Right cardiac atrium (tissue), 5 donors: ENCODE results near the gene APPBP2. TPM values are rescaled to one million over a fixed set of nuclear protein-coding genes. Genes with fewer than 3 reads are reported as not detected.
"Not testable (repeated sequence)": the region's sequence is repeated elsewhere in the genome, so short reads cannot be mapped to it uniquely, and the experiment has no call there.

Experiments
- ATAC-seq, 2 donors: fragments of 200-7000 bp; cut with Tn5 transposase; one replicate each; pipeline versions ENCODE4 v1.8.0 to v1.9.1; 2020; ENCODE audit warnings: moderate library complexity in 2 of 2, mild to moderate bottlenecking in 1 of 2
- DNase-seq, 3 donors: peaks; one replicate each; pipeline ENCODE4 v3.0.0-alpha.2; 2020
- H3K27ac ChIP-seq: one replicate; pipeline ENCODE4 v1.5.1; 2013; ENCODE audit warnings: mild to moderate bottlenecking, low read length, control low read depth, moderate library complexity
- H3K27me3 ChIP-seq: one replicate; pipeline ENCODE4 v1.6.1; 2013; ENCODE audit not compliant: control insufficient read depth, insufficient read depth
- H3K4me1 ChIP-seq: one replicate; pipeline ENCODE4 v1.6.1; 2013; ENCODE audit warnings: low read length; ENCODE audit not compliant: control insufficient read depth, insufficient read depth
- H3K4me3 ChIP-seq: one replicate; pipeline ENCODE4 v1.5.1; 2013; ENCODE audit warnings: low read length, control low read depth
- H3K9me3 ChIP-seq: one replicate; pipeline ENCODE4 v1.6.1; 2013; ENCODE audit warnings: low read length; ENCODE audit not compliant: control insufficient read depth
- WGBS: extraction: QIAGEN DNeasy Blood & Tissue Kit; methylation state at CpG from one replicate; pipeline ENCODE4 v1.1.7; 2013; 5-methylcytosine and 5-hydroxymethylcytosine counted together
- intact Hi-C, 4 donors: fragments of 100-400 bp; cut with DNase I; formaldehyde crosslinking; loops; one replicate each; pipeline versions ENCODE4 v1.11.0 to v1.14.0; 2022 to 2023
- polyA plus RNA-seq: library from polyadenylated mRNA; stranded (reverse); fragments of 200-250 nt; gene quantifications from one replicate; pipeline ENCODE4 v1.2.3, GENCODE V29; 2013
- total RNA-seq, 4 donors: library from RNA; stranded (reverse); fragmentation: NEBNext Ultra II Directional; extraction: Animal tissue kit (Norgen Biotek cat#: 25700); gene quantifications; one replicate each; pipeline ENCODE4 v1.2.1, GENCODE V29; 2021
- donor health status: healthy with polysubstance abuse.
- donor health status: DM: no; HTN: yes; CAD: no.
- donor health status: DM: no; HTN: no; CAD: no.
- donor health status: DM: no; HTN: yes; CAD: no; lungs with severe emphysema.
- donor health status: DM: yes; HTN: yes; CAD: no.

APPBP2 gene
- total and polyA plus RNA-seq, 5 donors = 5.3 to 28.2 (median 23.9) TPM

- no peak for DNase-seq
- no peaks in the 10 kb centered on the region for H3K27me3 ChIP-seq
- no peak overlapping the region for H3K4me3 ChIP-seq
- no peaks in the 10 kb centered on the region for H3K4me1 ChIP-seq
- ATAC-seq = no peak
- 94% methylated on average over 4 of the region's 4 CpGs for WGBS
- intact Hi-C loops = no loop called here
- H3K27ac ChIP-seq = no peak overlapping the region
- no peaks in the 10 kb centered on the region for H3K9me3 ChIP-seq
Measured at GRCh38 chr17:60555786-60556185, 29.7 kb upstream of the APPBP2 start.

- Histone ChIP-seq H3K9me3 (no peaks in the 10 kb centered on the region), H3K27ac (no peak overlapping the region), H3K4me3 (no peak overlapping the region), H3K4me1 (no peaks in the 10 kb centered on the region), H3K27me3 (no peaks in the 10 kb centered on the region)
- DNase-seq (peak in 2 of 3 donors; percentile 26 to 56), ATAC-seq (peak in 1 of 2 donors; percentile 37)
- WGBS = 80% methylated on average over 2 of the region's 2 CpGs
- intact Hi-C loops = no loop called here
Measured at GRCh38 chr17:60554377-60554788, 28.3 kb upstream of the APPBP2 start.

- intact Hi-C loops, H3K4me3 ChIP-seq, H3K27ac ChIP-seq, DNase-seq, H3K4me1 ChIP-seq, H3K9me3 ChIP-seq, H3K27me3 ChIP-seq, ATAC-seq: not testable (repeated sequence)
- WGBS = 91% methylated on average over 5 of the region's 13 CpGs
Measured at GRCh38 chr17:60552255-60552654, 26.2 kb upstream of the APPBP2 start.

GRCh38 chr17:60548990-60549389 is 22.9 kb upstream of the APPBP2 start:
- WGBS = 86% methylated on average over 3 of the region's 3 CpGs
- no peak for DNase-seq
- no peak overlapping the region for H3K4me3 ChIP-seq
- no peaks in the 10 kb centered on the region for H3K9me3 ChIP-seq
- H3K4me1 ChIP-seq = no peaks in the 10 kb centered on the region
- intact Hi-C loops = no loop called here
- ATAC-seq = no peak
- H3K27me3 ChIP-seq = no peaks in the 10 kb centered on the region
- no peak overlapping the region for H3K27ac ChIP-seq

- 92% methylated on average over 9 of the region's 9 CpGs for WGBS
- H3K9me3 ChIP-seq = no peaks in the 10 kb centered on the region
- DNase-seq = no peak
- H3K4me1 ChIP-seq = no peaks in the 10 kb centered on the region
- intact Hi-C loops = no loop called here
- H3K27me3 ChIP-seq = no peaks in the 10 kb centered on the region
- no peak for ATAC-seq
- H3K4me3 ChIP-seq = no peak overlapping the region
- no peak overlapping the region for H3K27ac ChIP-seq
Measured at GRCh38 chr17:60545465-60546191, 19.6 kb upstream of the APPBP2 start.

GRCh38 chr17:60542071-60542470 is 16.0 kb upstream of the APPBP2 start:
- Histone ChIP-seq H3K4me3 (no peak overlapping the region), H3K9me3 (no peaks in the 10 kb centered on the region), H3K4me1 (no peaks in the 10 kb centered on the region), H3K27me3 (no peaks in the 10 kb centered on the region), H3K27ac (no peak overlapping the region)
- ATAC-seq = no peak
- no peak for DNase-seq
- 77% methylated on average over 4 of the region's 4 CpGs for WGBS
- intact Hi-C loops = no loop called here

GRCh38 chr17:60540460-60540859 is 14.4 kb upstream of the APPBP2 start:
- no peaks in the 10 kb centered on the region for H3K4me1 ChIP-seq
- ATAC-seq = no peak
- H3K27me3 ChIP-seq = no peaks in the 10 kb centered on the region
- no peak for DNase-seq
- no peak overlapping the region for H3K27ac ChIP-seq
- no peaks in the 10 kb centered on the region for H3K9me3 ChIP-seq
- H3K4me3 ChIP-seq = no peak overlapping the region
- WGBS = 97% methylated on average over 1 of the region's 1 CpG
- intact Hi-C loops = no loop called here

GRCh38 chr17:60539807-60540206 is 13.8 kb upstream of the APPBP2 start:
- ATAC-seq = no peak
- no peaks in the 10 kb centered on the region for H3K9me3 ChIP-seq
- no peaks in the 10 kb centered on the region for H3K27me3 ChIP-seq
- DNase-seq = no peak
- no peaks in the 10 kb centered on the region for H3K4me1 ChIP-seq
- no peak overlapping the region for H3K4me3 ChIP-seq
- intact Hi-C loops = no loop called here
- no peak overlapping the region for H3K27ac ChIP-seq
- 88% methylated on average over 2 of the region's 2 CpGs for WGBS

- Histone ChIP-seq H3K27me3 (no peaks in the 10 kb centered on the region), H3K4me1 (no peaks in the 10 kb centered on the region), H3K27ac (no peak overlapping the region), H3K4me3 (no peak overlapping the region), H3K9me3 (no peaks in the 10 kb centered on the region)
- ATAC-seq = no peak
- intact Hi-C loops = no loop called here
- no peak for DNase-seq
- WGBS = 92% methylated on average over 9 of the region's 9 CpGs
Measured at GRCh38 chr17:60538726-60539125, 12.7 kb upstream of the APPBP2 start.

GRCh38 chr17:60535382-60536279 is 9.6 kb upstream of the APPBP2 start:
- no peak overlapping the region for H3K4me3 ChIP-seq
- H3K4me1 ChIP-seq = no peaks in the 10 kb centered on the region
- intact Hi-C loops = no loop called here
- H3K27me3 ChIP-seq = no peaks in the 10 kb centered on the region
- DNase-seq (no peak), ATAC-seq (no peak)
- H3K9me3 ChIP-seq = no peaks in the 10 kb centered on the region
- WGBS = 72% methylated on average over 3 of the region's 3 CpGs
- H3K27ac ChIP-seq = no peak overlapping the region

GRCh38 chr17:60534613-60535157 is 8.6 kb upstream of the APPBP2 start:
- 93% methylated on average over 7 of the region's 7 CpGs for WGBS
- ATAC-seq (no peak), DNase-seq (no peak)
- Histone ChIP-seq H3K9me3 (no peaks in the 10 kb centered on the region), H3K27ac (no peak overlapping the region), H3K4me3 (no peak overlapping the region), H3K27me3 (no peaks in the 10 kb centered on the region), H3K4me1 (no peaks in the 10 kb centered on the region)
- intact Hi-C loops = no loop called here
